Nephron progenitor cell (in vitro differentiated cells): ENCODE results near the gene SERPINA3.

Experiments used
- DNase-seq: peaks from one replicate; pipeline ENCODE4 v3.0.0; 2021
- H3K27ac Mint-ChIP-seq: 2 replicates; pipeline ENCODE4 v1.8.0; 2021; ENCODE audit warnings: mild to moderate bottlenecking, moderate library complexity, mixed read lengths
- H3K27me3 Mint-ChIP-seq: 2 replicates; pipeline ENCODE4 v1.8.0; 2021; ENCODE audit warnings: mild to moderate bottlenecking, low read depth, mixed read lengths; ENCODE audit not compliant: poor library complexity
- H3K36me3 Mint-ChIP-seq: 2 replicates; pipeline ENCODE4 v1.8.0; 2021; ENCODE audit warnings: low read depth, mixed read lengths
- H3K4me1 Mint-ChIP-seq: 2 replicates; pipeline ENCODE4 v1.8.0; 2021; ENCODE audit warnings: mixed read lengths
- H3K4me3 Mint-ChIP-seq: 2 replicates; pipeline ENCODE4 v1.8.0; 2021; ENCODE audit warnings: mild to moderate bottlenecking, moderate library complexity, mixed read lengths
- H3K9me3 Mint-ChIP-seq: 2 replicates; pipeline ENCODE4 v1.8.0; 2021; ENCODE audit warnings: mild to moderate bottlenecking, moderate library complexity, mixed read lengths
- TF ChIP-seq, protein P1 (sequence below): fragments of 200-600 bp; sonication (generic); IDR thresholded peaks from 2 replicates; pipeline ENCODE4 v1.5.0; 2021; ENCODE audit warnings: antibody characterized with exemption

Gene SERPINA3

DNA sequence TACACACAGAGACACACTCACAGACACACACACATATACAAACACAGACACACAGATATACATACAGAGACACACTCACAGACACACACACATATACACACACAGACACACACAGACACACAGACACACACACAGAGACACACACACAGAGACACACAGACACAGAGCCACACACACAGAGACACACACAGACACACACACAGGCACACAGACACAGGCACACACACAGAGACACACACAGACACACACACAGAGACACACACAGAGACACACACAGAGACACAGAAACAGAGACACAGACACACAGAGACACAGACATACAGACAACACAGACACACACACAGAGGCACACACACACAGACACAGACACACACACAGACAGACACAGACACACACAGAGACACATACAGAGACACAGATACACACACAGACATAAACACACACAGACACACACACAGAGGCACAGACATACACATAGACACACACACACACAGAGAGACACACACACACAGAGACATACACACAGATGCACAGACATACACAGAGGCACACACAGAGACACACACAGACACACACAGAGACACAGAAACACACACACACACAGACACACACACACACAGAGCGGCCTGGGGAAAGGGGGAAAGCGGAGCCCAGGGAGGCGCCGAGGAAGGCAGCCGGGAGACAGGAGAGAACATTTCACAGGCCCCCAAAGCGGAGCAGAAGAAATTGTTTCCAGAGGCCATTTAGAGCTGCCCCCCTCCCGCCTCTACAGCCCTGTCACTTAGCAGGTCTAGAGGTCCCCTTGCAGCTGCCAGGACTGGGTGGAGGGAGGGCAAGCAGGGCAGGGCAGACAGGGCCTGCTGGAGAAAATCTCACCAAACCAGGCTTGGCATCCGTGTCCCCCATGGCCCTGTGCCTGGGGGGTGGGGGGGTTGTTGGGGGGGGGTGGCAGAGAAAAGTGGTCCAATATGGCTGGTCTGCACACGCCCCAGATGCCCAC, 38.9 kb downstream of the SERPINA3 start:
- TF ChIP-seq, protein P1, sequence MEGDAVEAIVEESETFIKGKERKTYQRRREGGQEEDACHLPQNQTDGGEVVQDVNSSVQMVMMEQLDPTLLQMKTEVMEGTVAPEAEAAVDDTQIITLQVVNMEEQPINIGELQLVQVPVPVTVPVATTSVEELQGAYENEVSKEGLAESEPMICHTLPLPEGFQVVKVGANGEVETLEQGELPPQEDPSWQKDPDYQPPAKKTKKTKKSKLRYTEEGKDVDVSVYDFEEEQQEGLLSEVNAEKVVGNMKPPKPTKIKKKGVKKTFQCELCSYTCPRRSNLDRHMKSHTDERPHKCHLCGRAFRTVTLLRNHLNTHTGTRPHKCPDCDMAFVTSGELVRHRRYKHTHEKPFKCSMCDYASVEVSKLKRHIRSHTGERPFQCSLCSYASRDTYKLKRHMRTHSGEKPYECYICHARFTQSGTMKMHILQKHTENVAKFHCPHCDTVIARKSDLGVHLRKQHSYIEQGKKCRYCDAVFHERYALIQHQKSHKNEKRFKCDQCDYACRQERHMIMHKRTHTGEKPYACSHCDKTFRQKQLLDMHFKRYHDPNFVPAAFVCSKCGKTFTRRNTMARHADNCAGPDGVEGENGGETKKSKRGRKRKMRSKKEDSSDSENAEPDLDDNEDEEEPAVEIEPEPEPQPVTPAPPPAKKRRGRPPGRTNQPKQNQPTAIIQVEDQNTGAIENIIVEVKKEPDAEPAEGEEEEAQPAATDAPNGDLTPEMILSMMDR = no peak
- no peak overlapping the region for H3K27ac Mint-ChIP-seq
- peaks cover 7% of the 10 kb centered on the region for H3K4me1 Mint-ChIP-seq
- H3K27me3 Mint-ChIP-seq = peaks cover 8% of the 10 kb centered on the region
- H3K36me3 Mint-ChIP-seq = no peaks in the 10 kb centered on the region
- no peak overlapping the region for H3K4me3 Mint-ChIP-seq
- no peak for DNase-seq
- peaks cover 18% of the 10 kb centered on the region for H3K9me3 Mint-ChIP-seq

DNA sequence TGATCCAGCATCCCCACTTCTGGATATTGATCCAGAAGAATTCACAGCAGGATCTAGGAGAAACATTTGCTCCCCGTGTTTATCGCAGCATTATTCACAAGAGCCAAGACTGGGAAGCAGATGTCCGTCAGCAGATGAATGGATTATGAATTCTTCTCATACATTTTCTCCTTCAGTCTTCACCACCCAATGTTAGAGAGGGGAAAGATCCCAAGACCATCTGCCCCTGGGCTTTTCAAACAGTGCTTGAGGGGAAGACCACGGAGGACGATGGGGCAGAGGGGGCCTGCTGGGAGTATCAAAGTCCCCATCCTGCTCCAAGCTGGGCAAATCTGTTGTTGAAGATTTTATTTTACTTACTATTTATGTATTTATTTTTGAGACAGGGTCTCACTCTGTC, 41.1 kb downstream of the SERPINA3 start:
- no peak overlapping the region for H3K27ac Mint-ChIP-seq
- H3K4me3 Mint-ChIP-seq = no peak overlapping the region
- peaks cover 7% of the 10 kb centered on the region for H3K4me1 Mint-ChIP-seq
- peaks cover 8% of the 10 kb centered on the region for H3K27me3 Mint-ChIP-seq
- TF ChIP-seq, protein P1 = no peak
- no peaks in the 10 kb centered on the region for H3K36me3 Mint-ChIP-seq
- DNase-seq = no peak
- peaks cover 15% of the 10 kb centered on the region for H3K9me3 Mint-ChIP-seq

DNA sequence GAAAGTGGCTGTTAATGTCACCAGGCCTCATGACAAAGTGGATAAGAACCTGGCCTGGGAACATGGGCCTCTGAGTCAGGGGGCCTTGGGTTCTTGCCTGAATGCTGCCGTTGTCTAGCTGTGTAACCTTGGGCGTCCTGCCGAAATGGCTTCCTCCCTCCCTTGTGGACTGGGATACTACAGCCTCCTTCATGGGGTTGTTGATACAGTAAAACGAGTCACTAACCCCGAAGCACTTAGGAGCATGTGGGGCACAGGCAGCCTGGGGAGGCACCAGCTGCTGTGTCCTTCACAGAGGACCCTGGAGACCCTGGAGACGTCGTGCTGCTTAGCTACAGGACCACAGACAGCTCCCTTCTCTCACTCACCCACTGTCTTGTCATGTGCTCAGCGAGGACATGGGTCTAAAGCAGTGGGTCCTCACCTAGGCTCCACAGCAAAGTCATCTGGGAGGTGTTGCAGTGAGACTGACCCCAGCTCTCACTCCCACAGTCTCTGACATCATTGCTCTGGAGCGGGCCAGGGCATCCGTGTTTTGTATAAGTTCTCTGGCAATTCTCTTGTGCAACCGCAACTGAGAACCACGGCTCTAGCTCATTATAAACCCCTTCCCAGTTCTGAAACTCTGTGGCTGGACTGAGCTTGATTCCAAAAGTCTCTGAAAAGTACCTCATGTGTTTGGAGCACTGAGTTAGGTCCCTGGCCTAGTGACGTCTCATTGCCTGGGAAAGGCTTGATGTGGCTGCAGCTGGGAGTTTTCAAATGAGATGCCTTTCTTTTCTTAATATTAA, 42.1 kb downstream of the SERPINA3 start:
- Mint-ChIP-seq H3K9me3 (peaks cover 13% of the 10 kb centered on the region), H3K36me3 (no peaks in the 10 kb centered on the region)
- no peak for DNase-seq

GRCh38 chr14:94655169-94655710, 43.0 kb downstream of the SERPINA3 start:
- Mint-ChIP-seq H3K36me3 (no peaks in the 10 kb centered on the region), H3K27me3 (peaks cover 13% of the 10 kb centered on the region), H3K4me3 (no peak overlapping the region), H3K9me3 (peaks cover 13% of the 10 kb centered on the region), H3K4me1 (peaks cover 7% of the 10 kb centered on the region), H3K27ac (peak overlapping the region; percentile 28)
- no peak for DNase-seq
- TF ChIP-seq, protein P1 = no peak

More for the DNA sequence above, 42.1 kb downstream of the SERPINA3 start:
- Mint-ChIP-seq H3K27ac (no peak overlapping the region), H3K4me1 (peaks cover 7% of the 10 kb centered on the region), H3K4me3 (no peak overlapping the region), H3K27me3 (peaks cover 8% of the 10 kb centered on the region)
- TF ChIP-seq, protein P1 = no peak

DNA sequence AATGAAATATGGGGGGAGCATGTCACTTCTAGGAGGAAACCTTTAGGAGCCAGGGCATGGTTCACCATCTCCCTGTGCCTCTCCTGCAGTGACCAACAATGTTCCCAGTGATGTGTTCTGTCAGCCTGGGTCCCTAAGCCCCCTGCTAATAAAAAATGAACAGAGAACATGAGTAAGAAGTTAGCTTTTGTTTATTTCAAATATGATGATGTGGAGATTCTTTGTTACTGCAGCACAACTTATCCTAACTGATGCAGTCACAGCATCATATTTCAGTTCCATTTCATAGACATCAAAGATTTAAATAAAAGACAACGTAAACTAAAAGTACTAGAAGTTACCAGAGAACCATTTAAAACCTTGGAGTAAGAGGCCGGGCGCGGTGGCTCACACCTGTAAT, 43.9 kb downstream of the SERPINA3 start:
- H3K4me1 Mint-ChIP-seq = peaks cover 7% of the 10 kb centered on the region
- peaks cover 19% of the 10 kb centered on the region for H3K27me3 Mint-ChIP-seq

More for the DNA sequence above, 43.9 kb downstream of the SERPINA3 start:
- DNase-seq = no peak
- Mint-ChIP-seq H3K4me3 (no peak overlapping the region), H3K27ac (no peak overlapping the region), H3K36me3 (no peaks in the 10 kb centered on the region), H3K9me3 (peaks cover 13% of the 10 kb centered on the region)
- TF ChIP-seq, protein P1 = no peak
